Left lung (tissue), 10 donors: ENCODE results near the gene MPO. TPM values are rescaled to one million over a fixed set of nuclear protein-coding genes. Genes with fewer than 3 reads are reported as not detected.
A peak's percentile ranks its signal among the peaks of the same experiment; 100 is the strongest.

Source experiments
- ATAC-seq: fragments of 200-7000 bp; cut with Tn5 transposase; one replicate; pipeline ENCODE4 v1.9.1; 2020; ENCODE audit warnings: moderate library complexity
- DNase-seq, 4 donors: peaks; one replicate each; pipeline ENCODE4 v3.0.0-alpha.2; 2013 to 2020
- H3K27ac ChIP-seq, 2 donors: fragments of 200-600 bp; sonication (generic) in 1 of 2; one replicate each; pipeline versions ENCODE4 v1.5.0 to v1.8.0; 2020 to 2021
- H3K27me3 ChIP-seq, 2 donors: fragments of 200-600 bp; sonication (generic) in 1 of 2; one replicate each; pipeline versions ENCODE4 v1.5.0 to v1.8.0; 2020 to 2021
- H3K36me3 ChIP-seq, 2 donors: fragments of 200-600 bp; sonication (generic) in 1 of 2; one replicate each; pipeline versions ENCODE4 v1.5.0 to v1.8.0; 2020 to 2021
- H3K4me1 ChIP-seq, 2 donors: fragments of 200-600 bp; one replicate each; pipeline ENCODE4 v1.8.0; 2021
- H3K4me3 ChIP-seq, 2 donors: fragments of 200-600 bp; sonication (generic) in 1 of 2; one replicate each; pipeline versions ENCODE4 v1.5.0 to v1.8.0; 2020 to 2021; ENCODE audit warnings: mild to moderate bottlenecking in 1 of 2
- H3K9me3 ChIP-seq, 2 donors: fragments of 200-600 bp; sonication (generic) in 1 of 2; one replicate each; pipeline versions ENCODE4 v1.5.0 to v1.8.0; 2020 to 2021
- intact Hi-C, 2 donors: fragments of 100-400 bp; cut with DNase I; formaldehyde crosslinking; loops; one replicate each; pipeline versions ENCODE4 v1.11.2 to v1.14.2; 2022
- polyA plus RNA-seq, 6 donors: library from polyadenylated mRNA; unstranded; fragments of 120-200 nt; gene quantifications; one replicate each; pipeline ENCODE4 v1.2.1, GENCODE V29; 2013; ENCODE audit not compliant: insufficient read length in 6 of 6
- total RNA-seq, 2 donors: library from RNA; stranded (reverse); fragmentation: NEBNext Ultra II Directional; extraction: Animal tissue kit (Norgen Biotek cat#: 25700); gene quantifications; one replicate each; pipeline ENCODE4 v1.2.1, GENCODE V29; 2021
- TF ChIP-seq, protein P1 (sequence below), 2 donors: fragments of 200-600 bp; sonication (generic) in 1 of 2; IDR thresholded peaks; one replicate each; pipeline versions ENCODE4 v1.5.0 to v1.8.0; 2021; ENCODE audit warnings: antibody characterized with exemption in 2 of 2
- donor health status: DM: no; HTN: yes; CAD: no.
- donor health status: DM: no; HTN: no; CAD: no.

The MPO gene
- total and polyA plus RNA-seq, 8 donors = 1.0 to 15.3 (median 11.2) TPM

DNA sequence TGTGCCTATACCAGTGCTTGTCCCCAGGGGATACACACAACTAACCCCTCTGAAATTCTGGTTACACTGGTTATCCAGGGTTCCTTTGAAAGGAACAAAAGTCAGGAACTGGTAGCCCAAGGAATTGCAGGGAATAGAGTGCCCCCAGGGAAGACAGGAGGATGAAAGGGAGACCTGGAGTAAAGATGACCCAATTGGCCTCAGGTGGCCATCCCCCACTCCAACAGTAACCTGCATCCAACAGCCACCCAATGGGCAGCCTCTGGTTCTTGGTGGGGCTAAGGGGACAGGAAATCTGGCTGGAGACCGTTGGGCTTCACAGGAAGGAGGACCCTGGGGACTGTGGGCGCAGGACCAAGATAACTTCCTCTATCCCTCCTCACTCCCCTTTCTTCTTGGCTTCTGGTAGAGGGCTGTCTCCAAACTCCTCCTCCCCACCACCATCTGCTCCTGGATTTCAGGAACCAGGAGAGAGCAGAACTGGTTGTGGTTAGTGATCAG, 826 bp upstream of the MPO start:
- intact Hi-C loops = no loop called here
- Histone ChIP-seq H3K27me3 (peaks cover 7 to 60% of the 10 kb centered on the region in 2 donors), H3K9me3 (no peaks in the 10 kb centered on the region), H3K36me3 (no peaks in the 10 kb centered on the region), H3K4me3 (no peak overlapping the region), H3K4me1 (peaks cover 4 to 59% of the 10 kb centered on the region in 2 donors), H3K27ac (no peak overlapping the region)
- DNase-seq = no peak
- TF ChIP-seq, protein P1, sequence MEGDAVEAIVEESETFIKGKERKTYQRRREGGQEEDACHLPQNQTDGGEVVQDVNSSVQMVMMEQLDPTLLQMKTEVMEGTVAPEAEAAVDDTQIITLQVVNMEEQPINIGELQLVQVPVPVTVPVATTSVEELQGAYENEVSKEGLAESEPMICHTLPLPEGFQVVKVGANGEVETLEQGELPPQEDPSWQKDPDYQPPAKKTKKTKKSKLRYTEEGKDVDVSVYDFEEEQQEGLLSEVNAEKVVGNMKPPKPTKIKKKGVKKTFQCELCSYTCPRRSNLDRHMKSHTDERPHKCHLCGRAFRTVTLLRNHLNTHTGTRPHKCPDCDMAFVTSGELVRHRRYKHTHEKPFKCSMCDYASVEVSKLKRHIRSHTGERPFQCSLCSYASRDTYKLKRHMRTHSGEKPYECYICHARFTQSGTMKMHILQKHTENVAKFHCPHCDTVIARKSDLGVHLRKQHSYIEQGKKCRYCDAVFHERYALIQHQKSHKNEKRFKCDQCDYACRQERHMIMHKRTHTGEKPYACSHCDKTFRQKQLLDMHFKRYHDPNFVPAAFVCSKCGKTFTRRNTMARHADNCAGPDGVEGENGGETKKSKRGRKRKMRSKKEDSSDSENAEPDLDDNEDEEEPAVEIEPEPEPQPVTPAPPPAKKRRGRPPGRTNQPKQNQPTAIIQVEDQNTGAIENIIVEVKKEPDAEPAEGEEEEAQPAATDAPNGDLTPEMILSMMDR (IDR thresholded peaks at IDR 0.05) = no peak
- ATAC-seq = no peak

DNA sequence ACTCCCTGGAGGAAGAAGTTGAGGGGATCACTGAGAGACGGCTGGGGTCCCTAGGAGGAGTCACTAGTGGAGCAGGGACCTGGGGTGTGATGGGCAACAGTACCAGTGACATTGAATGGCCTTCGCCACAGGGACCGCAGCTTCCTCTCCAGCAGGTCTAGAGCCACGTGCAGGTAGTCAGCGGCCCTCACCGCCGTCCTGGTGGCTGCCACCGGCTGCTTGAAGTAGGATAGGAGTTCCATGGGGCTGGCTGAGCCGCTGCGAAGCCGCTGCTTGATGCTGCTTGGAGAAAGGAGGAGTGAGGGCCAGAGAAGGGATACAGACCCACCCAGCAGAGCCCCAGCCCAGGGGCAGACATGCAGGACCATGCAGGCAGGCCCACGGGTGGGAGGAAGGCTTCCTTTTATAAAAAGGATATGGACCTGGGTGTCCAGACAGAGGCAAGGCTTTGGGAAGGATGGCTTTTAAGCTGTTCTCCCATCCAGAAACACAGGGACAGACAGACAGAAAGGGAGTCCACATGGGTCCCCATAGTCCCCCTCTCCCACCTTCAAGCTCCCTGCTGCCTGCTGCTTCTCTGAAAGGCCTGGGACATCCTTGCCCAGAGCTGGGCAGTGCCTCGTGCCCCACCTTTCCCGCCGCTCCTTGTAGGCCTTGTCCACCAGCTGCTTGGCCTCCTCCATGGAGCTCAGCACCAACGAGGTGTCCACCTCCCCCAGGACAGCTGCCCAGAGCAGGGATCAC, 827 bp downstream of the MPO start:
- H3K4me3 ChIP-seq = peak overlapping the region in 1 of 2 donors; percentile 30
- no peaks in the 10 kb centered on the region for H3K9me3 ChIP-seq
- TF ChIP-seq, protein P1 (IDR thresholded peaks at IDR 0.05) = no peak
- intact Hi-C loops = no loop called here
- no peaks in the 10 kb centered on the region for H3K36me3 ChIP-seq
- peaks cover 4 to 48% of the 10 kb centered on the region in 2 donors for H3K4me1 ChIP-seq
- no peak overlapping the region for H3K27ac ChIP-seq
- peaks cover 7 to 47% of the 10 kb centered on the region in 2 donors for H3K27me3 ChIP-seq
- ATAC-seq (no peak), DNase-seq (peak in 1 of 4 donors; percentile 82)

DNA sequence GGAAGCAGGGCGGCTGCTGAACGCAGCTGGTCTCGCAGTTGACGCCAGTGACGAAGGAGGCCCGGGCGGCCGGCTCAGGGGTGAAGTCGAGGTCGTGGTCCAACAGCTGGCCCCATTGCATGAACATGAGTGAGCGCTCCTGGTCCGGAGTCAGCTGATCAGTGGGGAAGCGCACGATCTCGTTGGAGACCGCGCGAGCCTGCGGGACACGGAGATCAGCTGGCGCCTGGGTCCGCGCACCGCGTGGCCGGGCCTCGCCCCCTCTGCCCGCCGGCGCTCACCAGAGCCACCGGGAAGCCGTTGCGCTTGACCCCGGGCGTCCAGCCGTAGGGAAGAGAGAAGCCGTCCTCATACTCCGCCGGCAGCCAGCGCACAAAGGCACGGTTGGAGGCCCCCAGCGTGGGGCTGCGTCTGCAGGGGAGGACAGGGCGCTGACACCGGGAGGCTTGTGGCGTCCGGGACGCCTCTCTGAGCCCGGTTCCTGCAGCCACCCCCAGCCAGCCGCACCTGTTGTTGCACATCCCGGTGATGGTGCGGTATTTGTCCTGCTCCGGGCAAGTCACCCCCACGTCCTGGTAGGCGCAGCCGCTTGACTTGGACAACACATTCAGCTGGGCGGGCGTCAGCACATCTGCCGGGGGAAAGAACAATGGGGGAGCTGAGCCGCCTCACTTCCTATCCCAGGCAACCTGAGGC, 1.6 kb downstream of the MPO start:
- H3K36me3 ChIP-seq = no peaks in the 10 kb centered on the region
- H3K9me3 ChIP-seq = no peaks in the 10 kb centered on the region
- peak; percentile 72 for ATAC-seq
- TF ChIP-seq, protein P1 (IDR thresholded peaks at IDR 0.05) = no peak
- intact Hi-C loops = no loop called here
- H3K27me3 ChIP-seq = peaks cover 7 to 40% of the 10 kb centered on the region in 2 donors
- peak overlapping the region in 1 of 2 donors; percentile 13 for H3K27ac ChIP-seq
- H3K4me3 ChIP-seq = peak overlapping the region; percentile 3 to 30
- DNase-seq = peak; percentile 36 to 87 (median 68)
- peaks cover 4 to 41% of the 10 kb centered on the region in 2 donors for H3K4me1 ChIP-seq

DNA sequence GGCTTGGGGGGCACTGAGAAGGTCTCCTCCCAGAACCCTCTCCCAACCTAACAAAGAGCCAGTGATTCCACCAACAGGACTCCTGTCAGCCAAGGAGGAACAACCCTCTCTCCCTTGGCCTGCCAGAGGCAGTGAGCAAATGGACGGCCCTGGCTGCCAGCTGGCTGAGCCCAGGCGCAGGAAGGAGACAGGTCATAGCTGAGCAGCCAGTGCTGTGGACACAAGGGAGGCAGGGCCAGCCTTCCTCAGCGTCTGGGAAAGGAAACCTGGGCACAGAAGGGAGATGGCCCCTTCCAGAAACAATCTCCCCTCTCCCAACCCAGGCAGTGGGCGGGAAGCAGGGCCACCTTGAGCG, 2.1 kb downstream of the MPO start:
- intact Hi-C loops = no loop called here
- ATAC-seq = peak; percentile 50
- TF ChIP-seq, protein P1 (IDR thresholded peaks at IDR 0.05) = no peak
- Histone ChIP-seq H3K27ac (no peak overlapping the region), H3K9me3 (no peaks in the 10 kb centered on the region), H3K27me3 (peaks cover 7 to 38% of the 10 kb centered on the region in 2 donors), H3K4me1 (peaks cover 4 to 37% of the 10 kb centered on the region in 2 donors), H3K36me3 (no peaks in the 10 kb centered on the region), H3K4me3 (peak overlapping the region; percentile 3 to 30)
- DNase-seq = peak in 2 of 4 donors; percentile 24 to 69
